CMK (cell line): ENCODE measurements around the gene ENG.
A peak's percentile ranks its signal among the peaks of the same experiment; 100 is the strongest.
"Not testable (repeated sequence)": the region's sequence is repeated elsewhere in the genome, so short reads cannot be mapped to it uniquely, and the experiment has no call there.

ENCODE experiments used
- DNase-seq: peaks from one replicate; pipeline ENCODE4 v3.0.0-alpha.2; 2010; ENCODE audit warnings: low read depth

The ENG gene

GRCh38 chr9:127854184-127854806 lies at the start of gene ENG:
ENG (minus strand) TSS chr9:127854658; CDS start chr9:127854355, 303 bp downstream.
- DNase-seq = no peak

GRCh38 chr9:127903557-127904475 lies 49.4 kb upstream of the ENG start:
- peak; percentile 97 for DNase-seq

GRCh38 chr9:127899128-127899943 lies 44.9 kb upstream of the ENG start, which contains the start of gene ST6GALNAC6:
ST6GALNAC6 (minus strand) TSS chr9:127899603; CDS start chr9:127897981, 1,622 bp downstream.
- no peak for DNase-seq

GRCh38 chr9:127898433-127899127 lies 44.1 kb upstream of the ENG start:
- DNase-seq = no peak

- no peak for DNase-seq
Observed at GRCh38 chr9:127897193-127897692, 42.8 kb upstream of the ENG start.

- DNase-seq = no peak
Observed at GRCh38 chr9:127896395-127897192, 42.1 kb upstream of the ENG start.

GRCh38 chr9:127895811-127896210 lies 41.4 kb upstream of the ENG start:
- DNase-seq = no peak

- DNase-seq = no peak
Observed at GRCh38 chr9:127893392-127893791, 38.9 kb upstream of the ENG start.

GRCh38 chr9:127892831-127893230 lies 38.4 kb upstream of the ENG start:
- DNase-seq = no peak

- no peak for DNase-seq
Observed at GRCh38 chr9:127890053-127890452, 35.6 kb upstream of the ENG start.

- no peak for DNase-seq
Observed at GRCh38 chr9:127887792-127888191, 33.3 kb upstream of the ENG start.

GRCh38 chr9:127886401-127886972 lies 32.0 kb upstream of the ENG start:
- no peak for DNase-seq

GRCh38 chr9:127885508-127886281 lies 31.2 kb upstream of the ENG start:
- DNase-seq = no peak

GRCh38 chr9:127884976-127885490 lies 30.6 kb upstream of the ENG start:
- no peak for DNase-seq

- no peak for DNase-seq
Observed at GRCh38 chr9:127884427-127884911, 30.0 kb upstream of the ENG start.

- no peak for DNase-seq
Observed at GRCh38 chr9:127883959-127884358, 29.5 kb upstream of the ENG start.

GRCh38 chr9:127881715-127882114 lies 27.3 kb upstream of the ENG start:
- not testable (repeated sequence) for DNase-seq

- DNase-seq = no peak
Observed at GRCh38 chr9:127880143-127880542, 25.7 kb upstream of the ENG start.
